Fibroblast of lung (primary cell): Measurements from ENCODE around the gene DERL2.

Source experiments
- EZH2 ChIP-seq: IDR thresholded peaks from 2 replicates; pipeline ENCODE4 v1.5.1; 2012; ENCODE audit warnings: low read length, control low read depth, mild to moderate bottlenecking; ENCODE audit errors: missing control alignments
- TF ChIP-seq, protein P1 (sequence below), 2 donors: IDR thresholded peaks in 1 of 2; conservative IDR thresholded peaks in 1 of 2; 1 replicate in 1 of 2; 2 replicates in 1 of 2; pipeline ENCODE4 v1.5.1; 2011 to 2012; ENCODE audit warnings: low read length in 2 of 2, control low read depth in 1 of 2, inconsistent platforms in 1 of 2, low read depth in 1 of 2, mild to moderate bottlenecking in 1 of 2

DNA sequence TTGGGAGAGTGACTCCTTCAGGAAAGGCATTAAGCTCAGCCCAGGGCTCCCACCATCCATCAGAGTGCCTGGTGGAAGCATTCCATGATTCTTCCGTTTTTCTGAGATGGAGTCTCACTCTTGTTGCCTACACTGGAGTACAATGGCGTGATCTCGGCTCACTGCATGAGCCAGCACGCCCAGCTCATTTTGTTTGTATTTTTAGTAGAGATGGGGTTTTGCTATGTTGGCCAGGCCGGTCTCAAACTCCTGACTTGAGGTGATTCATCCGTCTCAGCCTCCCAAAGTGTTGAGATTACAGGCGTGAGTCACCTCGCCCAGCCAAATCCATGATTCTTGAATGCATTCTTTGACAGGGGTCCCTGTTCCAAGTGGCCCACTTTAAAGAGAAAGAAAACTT is 23.5 kb upstream of the DERL2 start:
- TF ChIP-seq, protein P1, sequence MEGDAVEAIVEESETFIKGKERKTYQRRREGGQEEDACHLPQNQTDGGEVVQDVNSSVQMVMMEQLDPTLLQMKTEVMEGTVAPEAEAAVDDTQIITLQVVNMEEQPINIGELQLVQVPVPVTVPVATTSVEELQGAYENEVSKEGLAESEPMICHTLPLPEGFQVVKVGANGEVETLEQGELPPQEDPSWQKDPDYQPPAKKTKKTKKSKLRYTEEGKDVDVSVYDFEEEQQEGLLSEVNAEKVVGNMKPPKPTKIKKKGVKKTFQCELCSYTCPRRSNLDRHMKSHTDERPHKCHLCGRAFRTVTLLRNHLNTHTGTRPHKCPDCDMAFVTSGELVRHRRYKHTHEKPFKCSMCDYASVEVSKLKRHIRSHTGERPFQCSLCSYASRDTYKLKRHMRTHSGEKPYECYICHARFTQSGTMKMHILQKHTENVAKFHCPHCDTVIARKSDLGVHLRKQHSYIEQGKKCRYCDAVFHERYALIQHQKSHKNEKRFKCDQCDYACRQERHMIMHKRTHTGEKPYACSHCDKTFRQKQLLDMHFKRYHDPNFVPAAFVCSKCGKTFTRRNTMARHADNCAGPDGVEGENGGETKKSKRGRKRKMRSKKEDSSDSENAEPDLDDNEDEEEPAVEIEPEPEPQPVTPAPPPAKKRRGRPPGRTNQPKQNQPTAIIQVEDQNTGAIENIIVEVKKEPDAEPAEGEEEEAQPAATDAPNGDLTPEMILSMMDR (conservative IDR thresholded peaks at IDR 0.05 in 1 of 2, IDR thresholded peaks at IDR 0.05 in 1 of 2; ENCODE audit: low read depth in 1 of 2, low read length in 2 of 2) = no peak
- TF ChIP-seq EZH2 = no peak
